Colonic mucosa (tissue), 4 donors: Measurements from ENCODE around the gene EMC6. TPM values are rescaled to one million over a fixed set of nuclear protein-coding genes. Genes with fewer than 3 reads are reported as not detected.
"Not testable (repeated sequence)": the region's sequence is repeated elsewhere in the genome, so short reads cannot be mapped to it uniquely, and the experiment has no call there.

ENCODE experiments used
- DNase-seq: peaks from one replicate; pipeline ENCODE4 v3.0.0-alpha.2; 2020
- H3K27ac ChIP-seq: fragments of 200-600 bp; one replicate; pipeline ENCODE4 v1.8.0; 2021
- H3K27me3 ChIP-seq: fragments of 200-600 bp; one replicate; pipeline ENCODE4 v1.8.0; 2021
- H3K36me3 ChIP-seq: fragments of 200-600 bp; one replicate; pipeline ENCODE4 v1.8.0; 2021
- H3K4me1 ChIP-seq: fragments of 200-600 bp; one replicate; pipeline ENCODE4 v1.8.0; 2021; ENCODE audit warnings: mild to moderate bottlenecking
- H3K4me3 ChIP-seq: fragments of 200-600 bp; one replicate; pipeline ENCODE4 v1.8.0; 2021
- H3K9ac ChIP-seq, 2 donors: one replicate each; pipeline ENCODE4 v1.7.0; 2013; ENCODE audit warnings: control low read depth in 2 of 2, low read depth in 2 of 2, low read length in 2 of 2
- H3K9me3 ChIP-seq: fragments of 200-600 bp; one replicate; pipeline ENCODE4 v1.8.0; 2021
- CTCF ChIP-seq: fragments of 200-600 bp; IDR thresholded peaks from one replicate; pipeline ENCODE4 v1.8.0; 2022; ENCODE audit warnings: antibody characterized with exemption, mild to moderate bottlenecking
- intact Hi-C: fragments of 100-400 bp; cut with DNase I; formaldehyde crosslinking; loops from one replicate; pipeline ENCODE4 v1.14.1; 2022
- total RNA-seq, 2 donors: library from RNA; stranded (reverse); fragmentation: NEBNext Ultra II Directional in 1 of 2; extraction: Animal tissue kit (Norgen Biotek cat#: 25700) in 1 of 2; gene quantifications; one replicate each; pipeline ENCODE4 v1.2.1, GENCODE V29; 2021
- donor health status: healthy.
- donor health status: DM: no; HTN: no; CAD: no.
- donor health status: DM: no; HTN: no; CAD: no.

EMC6 gene
- total RNA-seq, 2 donors from 2014 or later = 38.1 to 61.2 TPM

GRCh38 chr17:3704931-3705717 lies 36.5 kb downstream of the EMC6 start:
- Histone ChIP-seq H3K27ac (no peak overlapping the region), H3K36me3 (no peaks in the 10 kb centered on the region), H3K4me1 (no peaks in the 10 kb centered on the region), H3K4me3 (no peak overlapping the region), H3K27me3 (no peaks in the 10 kb centered on the region), H3K9ac (no peak overlapping the region), H3K9me3 (no peaks in the 10 kb centered on the region)
- TF ChIP-seq CTCF = no peak
- intact Hi-C loops = no loop called here
- DNase-seq = no peak

- H3K36me3 ChIP-seq, H3K27me3 ChIP-seq, H3K4me3 ChIP-seq, H3K4me1 ChIP-seq, DNase-seq, intact Hi-C loops, H3K27ac ChIP-seq, H3K9ac ChIP-seq, H3K9me3 ChIP-seq: not testable (repeated sequence)
Measured at GRCh38 chr17:3705718-3705984, 37.0 kb downstream of the EMC6 start.

GRCh38 chr17:3708366-3708765 lies 39.8 kb downstream of the EMC6 start:
- Histone ChIP-seq H3K27ac (no peak overlapping the region), H3K36me3 (no peaks in the 10 kb centered on the region), H3K9me3 (no peaks in the 10 kb centered on the region), H3K27me3 (no peaks in the 10 kb centered on the region), H3K9ac (no peak overlapping the region), H3K4me3 (no peak overlapping the region), H3K4me1 (no peaks in the 10 kb centered on the region)
- DNase-seq = no peak
- intact Hi-C loops = no loop called here
- no peak for TF ChIP-seq CTCF

GRCh38 chr17:3710951-3711383 lies 42.4 kb downstream of the EMC6 start:
- no peak overlapping the region for H3K4me3 ChIP-seq
- H3K4me1 ChIP-seq = no peaks in the 10 kb centered on the region
- H3K36me3 ChIP-seq = no peaks in the 10 kb centered on the region
- intact Hi-C loops = no loop called here
- H3K9me3 ChIP-seq = no peaks in the 10 kb centered on the region
- no peaks in the 10 kb centered on the region for H3K27me3 ChIP-seq
- no peak overlapping the region for H3K9ac ChIP-seq
- H3K27ac ChIP-seq = peak overlapping the region; percentile 25
- no peak for TF ChIP-seq CTCF
- no peak for DNase-seq

- no peaks in the 10 kb centered on the region for H3K4me1 ChIP-seq
- no peaks in the 10 kb centered on the region for H3K27me3 ChIP-seq
- no peak overlapping the region for H3K4me3 ChIP-seq
- H3K27ac ChIP-seq = no peak overlapping the region
- no peaks in the 10 kb centered on the region for H3K9me3 ChIP-seq
- TF ChIP-seq CTCF = no peak
- no peak for DNase-seq
- H3K36me3 ChIP-seq = no peaks in the 10 kb centered on the region
- intact Hi-C loops = no loop called here
- no peak overlapping the region for H3K9ac ChIP-seq
Measured at GRCh38 chr17:3712811-3713463, 44.3 kb downstream of the EMC6 start.

GRCh38 chr17:3715296-3715695 lies 46.7 kb downstream of the EMC6 start:
- intact Hi-C loops = no loop called here
- Histone ChIP-seq H3K4me3 (no peak overlapping the region), H3K4me1 (no peaks in the 10 kb centered on the region), H3K9me3 (no peaks in the 10 kb centered on the region), H3K27ac (no peak overlapping the region), H3K27me3 (no peaks in the 10 kb centered on the region), H3K9ac (no peak overlapping the region), H3K36me3 (no peaks in the 10 kb centered on the region)
- no peak for DNase-seq
- TF ChIP-seq CTCF = no peak
